Thyroid gland (tissue), 4 donors: Measurements from ENCODE around the gene ANO2. TPM values are rescaled to one million over a fixed set of nuclear protein-coding genes. Genes with fewer than 3 reads are reported as not detected.

Experiments
- DNase-seq, 2 donors: peaks; one replicate each; pipeline ENCODE4 v3.0.0-alpha.2; 2019
- H3K27ac ChIP-seq, 3 donors: fragments of 200-600 bp; sonication (generic); 1 replicate in 2 of 3; 2 replicates in 1 of 3; pipeline ENCODE4 v1.5.1; 2016 to 2019; ENCODE audit warnings: mild to moderate bottlenecking in 1 of 3, moderate library complexity in 1 of 3
- H3K27me3 ChIP-seq: fragments of 200-600 bp; sonication (generic); one replicate; pipeline ENCODE4 v1.5.1; 2019
- H3K36me3 ChIP-seq, 2 donors: fragments of 200-600 bp; sonication (generic); one replicate each; pipeline ENCODE4 v1.5.1; 2016 to 2019
- H3K4me1 ChIP-seq, 2 donors: fragments of 200-600 bp; sonication (generic); one replicate each; pipeline ENCODE4 v1.5.1; 2017 to 2019
- H3K4me3 ChIP-seq, 3 donors: fragments of 200-600 bp; sonication (generic); replicated peaks in 1 of 3; 1 replicate in 2 of 3; 2 replicates in 1 of 3; pipeline ENCODE4 v1.5.1; 2016; ENCODE audit warnings: mild to moderate bottlenecking in 1 of 3
- H3K9me3 ChIP-seq: fragments of 200-600 bp; sonication (generic); one replicate; pipeline ENCODE4 v1.5.1; 2017
- CTCF ChIP-seq, 6 experiments: fragments of 200-600 bp in 3 of 6; fragments of 450-650 bp in 3 of 6; sonication (generic) in 3 of 6; IDR thresholded peaks; one replicate each; pipeline ENCODE4 v1.5.1; 2016 to 2019; ENCODE audit warnings: antibody characterized with exemption in 6 of 6, mild to moderate bottlenecking in 2 of 6, inconsistent platforms in 1 of 6, moderate library complexity in 1 of 6
- POLR2A ChIP-seq, 2 donors: fragments of 450-650 bp; IDR thresholded peaks; one replicate each; pipeline ENCODE4 v1.6.1; 2017; ENCODE audit warnings: antibody characterized with exemption in 2 of 2, mild to moderate bottlenecking in 2 of 2, moderate library complexity in 1 of 2
- WGBS, 2 donors: methylation state at CpG; one replicate each; pipeline ENCODE4 v1.1.5; 2017; 5-methylcytosine and 5-hydroxymethylcytosine counted together
- intact Hi-C: fragments of 100-400 bp; cut with DNase I; formaldehyde crosslinking; loops from one replicate; pipeline ENCODE4 v1.15.1; 2023
- total RNA-seq, 4 donors: library from RNA; depleted of rRNA; stranded (reverse); fragments of >200 nt; gene quantifications; one replicate each; pipeline ENCODE4 v1.2.3, GENCODE V29; 2016

The ANO2 gene
- total RNA-seq, 4 donors from 2014 or later, result 0.78 to 7.0 (median 2.2) TPM

- Histone ChIP-seq H3K27ac (no peak overlapping the region), H3K4me1 (no peaks in the 10 kb centered on the region), H3K9me3 (no peaks in the 10 kb centered on the region), H3K36me3 (no peaks in the 10 kb centered on the region), H3K4me3 (no peak overlapping the region), H3K27me3 (no peaks in the 10 kb centered on the region)
- TF ChIP-seq CTCF (IDR thresholded peaks at IDR 0.05) (no peak), POLR2A (IDR thresholded peaks at IDR 0.05) (no peak)
- intact Hi-C loops, result no loop called here
- 90 to 94% methylated on average over 12 of the region's 12 CpGs for WGBS, 2 donors
- no peak for DNase-seq
These were observed 420.8 kb downstream of the ANO2 start for GRCh38 chr12:5524116-5524768.

- no peak overlapping the region for H3K4me3 ChIP-seq
- no peaks in the 10 kb centered on the region for H3K4me1 ChIP-seq
- no peak for DNase-seq
- H3K27me3 ChIP-seq, result no peaks in the 10 kb centered on the region
- intact Hi-C loops, result no loop called here
- WGBS, 2 donors, result 89 to 90% methylated on average over 24 of the region's 24 CpGs
- no peaks in the 10 kb centered on the region for H3K9me3 ChIP-seq
- TF ChIP-seq POLR2A (IDR thresholded peaks at IDR 0.05), result no peak
- TF ChIP-seq CTCF (IDR thresholded peaks at IDR 0.05), result no peak
- H3K27ac ChIP-seq, result no peak overlapping the region
- no peaks in the 10 kb centered on the region for H3K36me3 ChIP-seq
These were observed 421.5 kb downstream of the ANO2 start for GRCh38 chr12:5523396-5524115.

GRCh38 chr12:5522432-5523335, 422.4 kb downstream of the ANO2 start:
- intact Hi-C loops, result no loop called here
- 84 to 85% methylated on average over 9 to 11 of the region's 11 CpGs for WGBS, 2 donors
- no peak for DNase-seq

GRCh38 chr12:5521456-5522325, 423.4 kb downstream of the ANO2 start:
- 95% methylated on average over 19 to 20 of the region's 20 CpGs for WGBS, 2 donors
- Histone ChIP-seq H3K4me3 (no peak overlapping the region), H3K4me1 (no peaks in the 10 kb centered on the region), H3K27ac (no peak overlapping the region), H3K9me3 (no peaks in the 10 kb centered on the region), H3K36me3 (no peaks in the 10 kb centered on the region), H3K27me3 (no peaks in the 10 kb centered on the region)
- DNase-seq, result no peak
- intact Hi-C loops, result no loop called here
- TF ChIP-seq CTCF (IDR thresholded peaks at IDR 0.05) (no peak), POLR2A (IDR thresholded peaks at IDR 0.05) (no peak)

More at GRCh38 chr12:5522432-5523335, 422.4 kb downstream of the ANO2 start:
- Histone ChIP-seq H3K27me3 (no peaks in the 10 kb centered on the region), H3K36me3 (no peaks in the 10 kb centered on the region), H3K27ac (no peak overlapping the region), H3K4me1 (no peaks in the 10 kb centered on the region), H3K9me3 (no peaks in the 10 kb centered on the region), H3K4me3 (no peak overlapping the region)
- TF ChIP-seq CTCF (IDR thresholded peaks at IDR 0.05) (no peak), POLR2A (IDR thresholded peaks at IDR 0.05) (no peak)
